HG03442 (cell line): ENCODE measurements around the gene PPIF.

Experiments
- ATAC-seq: cut with Tn5 transposase; IDR thresholded peaks from one replicate; pipeline ENCODE4 v1.9.1; 2021; ENCODE audit warnings: mild to moderate bottlenecking, moderate library complexity; ENCODE audit not compliant: unreplicated experiment

Gene PPIF

GRCh38 chr10:79385392-79385795 is 38.1 kb downstream of the PPIF start:
- ATAC-seq = no peak

DNA sequence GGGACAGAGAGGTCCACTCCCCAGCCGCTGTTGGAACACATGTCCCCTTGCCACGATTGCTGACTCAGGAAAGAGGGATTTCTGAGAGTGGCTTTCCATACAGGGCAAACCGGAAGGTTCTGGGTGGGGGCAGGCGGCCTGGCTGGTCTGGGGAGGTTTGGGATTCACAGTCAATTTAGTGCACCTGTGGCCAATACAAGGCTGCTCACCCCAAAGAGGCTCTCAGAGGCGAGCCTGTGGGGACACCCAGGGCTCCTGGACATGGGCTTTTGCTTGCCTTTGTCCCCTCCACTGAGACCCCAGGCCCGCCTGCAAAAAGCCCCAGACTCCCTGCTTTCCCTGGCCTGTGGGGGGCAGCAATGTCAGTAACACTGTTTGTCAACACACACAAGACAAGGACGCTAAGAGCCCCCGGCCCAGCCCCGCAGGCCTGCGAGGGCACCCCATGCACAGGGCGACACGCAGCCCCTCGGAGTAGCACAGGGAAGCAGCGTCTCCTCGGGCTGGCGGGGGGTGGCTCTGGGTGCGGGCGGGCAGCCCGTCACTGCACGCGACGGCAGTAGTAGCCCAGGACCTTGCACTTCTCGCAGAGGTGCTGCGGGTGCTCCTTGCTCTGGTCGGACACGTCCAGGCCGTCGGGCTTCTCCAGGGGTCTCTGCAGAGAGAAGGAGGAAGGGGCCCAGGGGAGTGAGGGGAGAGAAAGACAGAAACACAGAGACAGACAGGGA is 38.7 kb downstream of the PPIF start:
- no peak for ATAC-seq

DNA sequence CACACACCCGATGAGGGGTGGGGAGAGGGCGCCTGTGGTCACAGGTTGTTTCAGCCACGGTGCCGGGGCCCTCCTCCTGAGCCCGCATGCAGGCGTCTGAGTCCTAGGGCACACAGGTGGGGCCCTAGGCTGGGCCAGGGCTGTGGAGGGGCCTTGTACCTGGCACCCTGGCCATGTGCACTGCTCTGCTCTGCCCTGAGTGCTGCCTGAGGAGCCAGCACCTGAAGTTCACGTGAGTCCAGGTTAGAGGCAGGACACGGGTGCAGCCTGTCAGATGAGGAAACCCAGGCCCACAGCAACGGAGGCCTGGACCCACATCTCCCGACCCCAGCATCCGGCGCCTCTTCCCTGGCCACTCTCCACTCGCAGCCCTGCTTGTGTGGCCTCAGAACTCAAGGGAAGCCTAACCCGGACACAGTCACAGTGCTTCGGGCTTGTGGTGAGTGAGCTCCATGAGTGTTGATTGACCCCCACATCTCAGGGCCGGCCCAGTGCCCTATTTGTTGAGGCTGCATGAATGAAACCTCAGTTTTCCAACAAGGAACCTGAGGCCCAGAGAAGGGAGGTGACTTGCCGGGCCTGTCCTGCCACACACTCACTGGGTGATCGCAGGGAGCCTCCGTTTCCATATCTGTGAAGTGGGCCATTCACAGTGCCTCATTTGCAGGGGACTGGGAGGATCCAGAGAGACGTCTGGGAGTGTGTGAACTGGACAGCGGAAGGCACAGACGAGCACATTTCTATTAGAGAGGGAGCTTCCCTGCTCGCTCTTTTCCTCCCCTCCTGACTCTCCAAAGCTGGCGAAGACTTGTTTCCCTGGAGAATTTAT is 39.6 kb downstream of the PPIF start:
- ATAC-seq = no peak

DNA sequence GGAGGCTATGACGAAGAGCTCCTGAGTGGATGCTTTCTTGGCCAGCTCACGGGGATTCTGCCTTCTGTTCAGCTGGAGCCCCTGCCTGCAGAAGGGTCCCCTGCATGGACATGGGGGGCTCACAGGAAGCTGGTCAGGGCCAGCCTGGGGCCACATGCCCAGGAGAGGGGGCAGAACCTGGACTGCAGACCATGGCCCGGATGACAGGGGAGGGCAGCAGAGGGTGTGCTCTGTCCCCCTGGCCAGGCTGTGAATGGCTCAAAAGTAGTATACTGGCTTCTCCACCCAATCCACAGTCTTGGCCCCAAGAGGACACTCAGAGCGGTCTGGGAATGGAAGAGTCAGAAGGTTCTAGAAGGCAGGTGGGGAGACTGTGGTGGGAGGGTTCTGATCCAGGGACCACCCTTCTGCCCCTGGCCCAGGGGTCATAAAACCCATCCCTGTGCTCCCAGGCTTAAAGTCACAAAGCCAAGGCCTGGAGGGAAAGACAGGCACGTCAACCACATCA is 40.3 kb downstream of the PPIF start:
- no peak for ATAC-seq

- no peak for ATAC-seq
Observed at GRCh38 chr10:79387974-79388850, 40.9 kb downstream of the PPIF start.

DNA sequence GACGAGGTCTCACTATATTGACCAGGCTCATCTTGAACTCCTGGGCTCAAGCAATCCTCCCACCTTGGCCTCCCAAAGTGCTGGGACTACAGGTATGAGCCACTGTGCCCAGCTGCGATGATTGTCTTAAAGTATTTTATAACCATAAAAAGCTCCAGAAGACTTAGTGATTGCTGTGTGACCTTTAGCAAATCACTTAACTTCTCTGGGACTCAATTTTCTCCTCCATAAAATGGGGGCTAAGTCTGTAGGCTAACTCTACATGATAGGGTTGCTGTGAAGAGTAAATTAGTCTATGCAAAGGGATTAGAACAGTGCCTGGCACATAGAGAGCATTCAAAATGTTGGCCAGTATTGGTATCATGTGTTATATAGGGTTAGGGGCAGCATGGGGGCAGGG is 42.8 kb downstream of the PPIF start:
- no peak for ATAC-seq

- ATAC-seq = no peak
Observed at GRCh38 chr10:79390551-79391229, 43.4 kb downstream of the PPIF start.

DNA sequence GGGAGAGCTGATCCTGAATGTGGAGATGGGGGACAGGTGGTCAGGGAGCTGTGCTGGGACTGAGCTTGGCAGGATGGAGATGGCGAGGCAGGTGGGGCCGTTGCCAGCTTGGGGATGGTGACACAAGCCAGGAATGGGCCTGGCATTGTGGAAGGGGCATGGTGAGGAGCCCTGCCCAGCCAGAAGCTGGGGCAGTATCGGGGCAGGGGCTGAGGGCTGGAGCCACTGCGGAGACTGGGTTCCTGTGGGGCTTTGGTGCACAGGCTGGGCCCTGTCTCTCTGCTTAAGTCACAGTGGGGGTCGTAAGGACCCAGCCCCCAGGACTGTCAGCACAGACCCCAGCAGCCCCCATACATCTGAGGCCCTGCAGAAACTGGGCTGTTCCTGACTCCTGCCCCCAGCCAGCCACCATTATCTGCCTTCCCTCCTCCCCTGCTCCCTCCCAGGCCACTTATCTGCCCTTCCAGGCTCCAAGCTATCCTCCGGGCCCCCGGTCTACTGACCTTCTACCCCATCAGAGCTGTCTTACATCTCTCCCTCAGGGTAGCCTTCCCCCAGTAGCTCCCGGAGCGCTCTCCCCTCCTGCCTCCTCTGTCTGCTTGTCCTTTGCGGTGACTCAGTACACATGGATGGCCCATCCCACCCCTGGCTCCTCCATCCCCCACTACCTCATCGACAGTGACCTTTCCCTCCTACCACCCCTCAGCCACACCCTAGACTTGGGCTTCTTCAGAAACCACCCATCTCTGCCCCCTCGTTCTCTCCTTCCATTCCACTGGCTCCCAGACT is 44.2 kb downstream of the PPIF start:
- no peak for ATAC-seq

DNA sequence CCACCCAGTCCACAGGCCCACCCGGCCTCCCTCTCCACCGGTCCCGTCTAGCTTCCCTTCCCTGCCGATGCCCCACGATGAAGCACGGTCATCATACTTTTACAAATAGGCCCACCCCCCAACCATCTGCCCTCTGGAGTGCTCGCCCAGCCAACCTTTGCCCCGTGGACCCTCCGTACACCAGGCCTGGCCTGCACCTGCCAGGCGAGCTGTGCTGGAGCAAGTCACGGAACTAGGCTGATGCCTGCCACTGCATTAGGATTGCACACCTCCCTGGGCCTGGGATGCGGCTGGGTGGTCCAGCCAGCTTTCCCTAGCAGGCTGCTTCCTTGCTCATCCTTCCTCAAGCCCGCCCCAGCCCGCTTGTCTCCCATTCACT is 44.7 kb downstream of the PPIF start:
- no peak for ATAC-seq

DNA sequence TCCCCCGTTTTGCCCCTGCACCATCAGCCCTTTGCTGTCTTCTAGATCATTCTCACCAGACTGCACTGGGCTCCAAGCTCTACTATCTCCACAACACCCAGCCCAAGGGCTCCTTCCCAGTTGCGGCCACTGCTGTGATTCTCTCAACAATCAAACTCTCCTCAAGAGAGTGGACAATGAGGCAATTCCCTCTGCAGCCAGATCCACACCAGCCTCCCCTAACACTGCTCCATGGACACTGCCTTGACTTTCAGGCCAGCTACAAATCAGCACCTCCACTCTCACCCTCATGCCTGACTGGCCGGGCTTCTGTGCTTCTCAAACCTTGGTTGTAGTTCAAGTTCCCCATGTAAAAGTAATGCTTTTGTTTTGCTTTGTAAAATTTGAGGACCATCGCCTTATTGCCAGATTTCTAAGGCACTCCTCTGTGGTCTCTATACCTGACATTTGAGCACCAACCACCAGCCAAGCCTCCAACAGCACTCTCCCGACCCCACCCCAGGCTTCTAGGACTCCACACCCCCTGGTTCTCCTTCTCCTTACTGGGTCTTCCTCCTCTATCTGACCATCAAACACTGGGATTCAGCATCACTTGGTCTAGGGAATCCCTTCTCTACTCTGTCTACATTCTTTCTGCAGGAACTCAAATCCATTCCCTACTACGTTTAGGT is 45.4 kb downstream of the PPIF start:
- ATAC-seq = no peak

GRCh38 chr10:79393221-79393923 is 46.1 kb downstream of the PPIF start:
- no peak for ATAC-seq

DNA sequence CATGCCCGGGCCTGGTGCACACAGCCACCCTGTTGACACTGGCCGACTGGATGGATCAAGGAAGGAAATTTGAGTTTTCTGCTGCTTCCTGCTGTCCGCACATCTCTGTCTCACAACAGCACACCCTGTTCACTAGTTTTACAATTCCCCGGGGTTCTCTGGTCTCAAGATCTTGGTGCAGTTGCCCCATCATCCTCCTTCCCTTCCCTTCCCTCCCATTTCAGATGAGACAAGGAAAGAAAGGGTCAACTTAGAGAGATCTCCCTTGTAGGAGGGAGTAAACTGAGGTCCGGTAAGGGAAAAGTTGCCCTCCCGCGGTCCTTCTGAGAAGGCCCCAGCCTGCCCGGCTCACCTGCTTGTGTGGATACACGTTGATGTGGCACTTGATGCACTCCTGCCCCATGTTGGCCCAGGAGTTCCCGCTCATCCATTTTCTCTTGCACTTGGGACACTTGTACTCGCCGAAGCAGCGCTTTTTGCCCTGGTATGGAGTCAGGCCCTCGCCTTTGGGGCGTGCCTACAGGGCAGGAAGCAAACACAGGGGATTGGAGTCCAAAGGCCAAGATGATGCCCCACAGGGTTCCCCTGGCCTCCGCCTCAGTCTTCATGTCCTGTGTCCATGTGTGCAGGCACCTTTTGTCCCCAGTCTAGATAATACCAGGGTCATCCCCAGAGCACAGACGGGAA is 46.8 kb downstream of the PPIF start:
- no peak for ATAC-seq

DNA sequence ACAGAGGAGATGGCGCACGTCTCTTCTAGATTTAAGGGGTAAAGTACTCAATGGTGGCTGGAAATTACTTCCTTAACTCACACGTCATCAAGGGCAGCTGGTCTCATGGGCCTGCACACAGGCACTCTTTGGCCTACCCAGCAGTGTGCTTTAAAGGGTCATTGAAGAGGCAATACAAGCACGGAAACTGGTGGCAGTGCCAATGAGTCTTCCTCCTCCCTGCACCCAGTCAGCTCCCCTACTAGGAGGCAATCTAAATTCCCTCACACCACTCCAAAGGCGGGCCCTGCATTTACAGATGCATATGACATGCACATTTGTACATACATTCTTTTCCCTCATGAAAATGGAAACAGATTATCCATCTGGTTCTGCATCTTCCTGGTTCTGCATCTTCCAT is 47.4 kb downstream of the PPIF start:
- no peak for ATAC-seq

DNA sequence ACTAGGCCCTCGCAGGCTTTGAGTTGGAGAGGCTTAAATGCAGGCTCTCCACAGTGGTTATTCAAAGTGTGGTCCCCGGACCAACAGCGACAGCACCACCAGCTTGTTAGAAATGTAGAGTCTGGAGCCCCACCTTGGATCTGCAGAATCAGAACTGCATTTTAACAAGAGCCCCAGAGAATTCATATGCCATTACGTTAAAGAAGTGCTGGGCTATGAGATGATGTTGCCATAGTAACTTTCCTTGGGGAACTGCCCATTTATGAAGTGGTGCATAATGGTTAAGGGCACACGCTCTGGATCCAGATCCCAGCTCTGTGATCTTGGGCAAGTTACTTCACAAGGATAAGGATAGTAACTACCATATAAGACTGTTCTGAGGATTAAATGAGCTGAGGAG is 49.3 kb downstream of the PPIF start:
- ATAC-seq = no peak

DNA sequence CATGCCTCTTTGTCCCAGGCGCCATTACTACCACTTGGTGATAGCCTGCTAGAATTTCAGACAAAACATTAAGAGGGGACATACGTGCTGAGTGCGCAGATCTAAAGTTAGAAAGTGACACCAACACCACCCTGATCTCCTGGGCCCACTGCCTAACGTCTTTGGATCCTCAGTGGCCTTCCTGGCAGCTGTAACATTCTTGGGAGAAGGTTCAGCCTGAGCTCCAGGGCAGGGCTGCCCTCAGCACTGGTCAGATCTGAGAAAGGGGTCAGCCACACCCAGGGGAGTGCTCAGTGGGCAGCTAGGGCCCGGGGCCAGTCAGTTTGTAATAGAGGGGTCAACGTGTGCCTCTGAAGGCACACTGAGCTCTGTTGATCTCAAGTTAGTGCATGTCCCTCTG is 49.8 kb downstream of the PPIF start:
- no peak for ATAC-seq

DNA sequence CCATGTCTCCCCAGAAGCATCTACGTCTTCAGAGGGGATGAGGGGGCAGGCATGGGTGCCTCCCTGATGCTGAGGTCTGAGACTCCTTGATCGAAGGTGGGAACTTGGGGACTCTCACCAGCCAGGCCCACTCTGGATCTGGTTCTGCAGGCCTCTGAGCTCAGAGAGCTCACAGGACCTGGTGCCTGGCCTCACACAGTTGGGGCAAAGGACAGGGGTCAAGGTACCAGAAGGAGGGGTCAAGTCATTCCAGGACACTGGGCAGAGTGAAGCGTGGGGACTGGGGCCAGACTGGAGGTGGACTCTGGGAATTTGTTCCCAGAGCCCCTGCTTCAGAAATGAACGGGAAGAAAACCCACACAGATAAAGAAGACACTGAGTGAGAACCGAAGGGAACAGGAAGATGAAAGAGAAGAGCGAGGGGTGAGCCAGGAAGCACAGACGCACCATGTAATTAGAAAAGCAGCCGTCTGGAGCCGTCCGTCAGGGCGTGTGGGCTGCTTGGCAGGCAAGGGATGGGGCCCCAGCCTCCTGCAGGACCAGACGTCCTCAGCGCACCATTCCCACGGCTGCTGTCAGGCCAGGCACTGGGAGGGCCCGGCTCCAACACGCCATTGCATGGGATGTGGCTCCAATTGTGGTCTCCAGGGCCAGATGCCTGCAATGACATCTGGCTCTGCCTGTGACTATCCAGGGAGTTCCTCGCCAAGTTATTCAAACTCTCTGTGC is 50.5 kb downstream of the PPIF start:
- ATAC-seq = no peak

DNA sequence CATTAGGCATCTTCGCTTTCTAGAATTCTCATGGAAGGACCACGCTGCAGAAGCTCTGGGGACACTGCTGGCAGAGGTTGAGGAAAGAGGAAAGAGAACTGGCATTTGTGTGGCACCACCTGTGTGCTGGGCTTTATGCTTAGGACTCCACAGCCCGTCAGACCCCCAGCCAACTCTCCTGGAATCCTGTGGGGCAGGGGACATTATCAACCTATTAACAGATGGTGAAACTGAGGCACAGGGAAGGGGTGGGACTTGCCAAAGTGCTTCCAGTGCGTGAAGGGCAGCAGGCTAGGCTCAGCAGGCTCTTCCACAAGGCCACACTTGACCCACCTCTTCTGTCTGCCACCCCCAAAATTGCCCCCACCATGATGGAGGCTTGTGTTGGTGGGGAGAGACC is 51.4 kb downstream of the PPIF start:
- no peak for ATAC-seq
